Central memory CD8-positive, alpha-beta T cell (primary cell): ENCODE measurements around the gene CROT.

ENCODE experiments used
- ATAC-seq: fragments of 150-1000 bp; cut with Tn5 transposase; replicated peaks from 2 replicates; pipeline ENCODE4 v1.10.0; 2022; ENCODE audit warnings: mild to moderate bottlenecking, moderate FRiP score, moderate number of reproducible peaks; ENCODE audit not compliant: poor library complexity, severe bottlenecking; ENCODE audit errors: extremely low read depth
- DNase-seq, 2 donors: peaks; one replicate each; pipeline ENCODE4 v3.0.0; 2021; ENCODE audit warnings: low spot score in 2 of 2
- H3K27ac Mint-ChIP-seq: one replicate; pipeline ENCODE4 v1.8.0; 2022; ENCODE audit warnings: low read depth, mild to moderate bottlenecking, moderate library complexity, mixed read lengths
- H3K27me3 Mint-ChIP-seq: one replicate; pipeline ENCODE4 v1.8.0; 2022; ENCODE audit warnings: mixed read lengths
- H3K36me3 Mint-ChIP-seq: one replicate; pipeline ENCODE4 v1.8.0; 2022; ENCODE audit warnings: mild to moderate bottlenecking, moderate library complexity, mixed read lengths; ENCODE audit not compliant: insufficient read depth
- H3K4me1 Mint-ChIP-seq: one replicate; pipeline ENCODE4 v1.8.0; 2022; ENCODE audit warnings: mixed read lengths
- H3K4me3 Mint-ChIP-seq: one replicate; pipeline ENCODE4 v1.8.0; 2022; ENCODE audit warnings: mild to moderate bottlenecking, moderate library complexity, mixed read lengths
- H3K9me3 Mint-ChIP-seq: one replicate; pipeline ENCODE4 v1.8.0; 2022; ENCODE audit warnings: mixed read lengths

Gene CROT

GRCh38 chr7:87328281-87328680, 17.2 kb upstream of the CROT start:
- Mint-ChIP-seq H3K4me3 (no peak overlapping the region), H3K27me3 (no peaks in the 10 kb centered on the region), H3K4me1 (no peaks in the 10 kb centered on the region), H3K27ac (no peak overlapping the region), H3K9me3 (peaks cover 22% of the 10 kb centered on the region), H3K36me3 (no peaks in the 10 kb centered on the region)
- no peak for ATAC-seq
- DNase-seq: no peak

GRCh38 chr7:87330316-87330715, 15.1 kb upstream of the CROT start:
- Mint-ChIP-seq H3K4me1 (no peaks in the 10 kb centered on the region), H3K36me3 (no peaks in the 10 kb centered on the region), H3K9me3 (peaks cover 22% of the 10 kb centered on the region), H3K27me3 (no peaks in the 10 kb centered on the region), H3K27ac (no peak overlapping the region), H3K4me3 (no peak overlapping the region)
- ATAC-seq: no peak
- no peak for DNase-seq

GRCh38 chr7:87330942-87331341, 14.5 kb upstream of the CROT start:
- Mint-ChIP-seq H3K9me3 (peaks cover 22% of the 10 kb centered on the region), H3K4me3 (no peak overlapping the region), H3K4me1 (no peaks in the 10 kb centered on the region), H3K27me3 (no peaks in the 10 kb centered on the region), H3K36me3 (no peaks in the 10 kb centered on the region), H3K27ac (no peak overlapping the region)
- DNase-seq (no peak), ATAC-seq (no peak)

- ATAC-seq: no peak
Measured at GRCh38 chr7:87331687-87332252, 13.7 kb upstream of the CROT start.

GRCh38 chr7:87332321-87332720, 13.1 kb upstream of the CROT start:
- no peak for DNase-seq
- H3K36me3 Mint-ChIP-seq: no peaks in the 10 kb centered on the region

More at GRCh38 chr7:87331687-87332252, 13.7 kb upstream of the CROT start:
- Mint-ChIP-seq H3K27ac (no peak overlapping the region), H3K4me3 (no peak overlapping the region), H3K27me3 (no peaks in the 10 kb centered on the region), H3K36me3 (no peaks in the 10 kb centered on the region), H3K4me1 (no peaks in the 10 kb centered on the region), H3K9me3 (peaks cover 22% of the 10 kb centered on the region)
- DNase-seq: no peak

GRCh38 chr7:87336136-87336535, 9.3 kb upstream of the CROT start:
- no peak for DNase-seq
- Mint-ChIP-seq H3K27me3 (no peaks in the 10 kb centered on the region), H3K4me3 (no peak overlapping the region), H3K36me3 (peaks cover 1% of the 10 kb centered on the region), H3K27ac (no peak overlapping the region), H3K4me1 (peaks cover 2% of the 10 kb centered on the region), H3K9me3 (no peaks in the 10 kb centered on the region)
- ATAC-seq: no peak

More at GRCh38 chr7:87332321-87332720, 13.1 kb upstream of the CROT start:
- Mint-ChIP-seq H3K27ac (no peak overlapping the region), H3K4me1 (no peaks in the 10 kb centered on the region), H3K27me3 (no peaks in the 10 kb centered on the region), H3K9me3 (peaks cover 17% of the 10 kb centered on the region), H3K4me3 (no peak overlapping the region)
- ATAC-seq: no peak

GRCh38 chr7:87337331-87337730, 8.1 kb upstream of the CROT start:
- no peak for DNase-seq
- no peak for ATAC-seq
- Mint-ChIP-seq H3K36me3 (peaks cover 5% of the 10 kb centered on the region), H3K27ac (no peak overlapping the region), H3K9me3 (no peaks in the 10 kb centered on the region), H3K4me1 (peaks cover 7% of the 10 kb centered on the region), H3K4me3 (no peak overlapping the region), H3K27me3 (no peaks in the 10 kb centered on the region)

GRCh38 chr7:87339373-87339897, 6.0 kb upstream of the CROT start:
- H3K4me3 Mint-ChIP-seq: no peak overlapping the region

GRCh38 chr7:87341441-87341840, 4.0 kb upstream of the CROT start:
- no peak overlapping the region for H3K4me3 Mint-ChIP-seq
- H3K27ac Mint-ChIP-seq: no peak overlapping the region
- no peaks in the 10 kb centered on the region for H3K9me3 Mint-ChIP-seq
- DNase-seq (no peak), ATAC-seq (no peak)
- H3K36me3 Mint-ChIP-seq: peaks cover 7% of the 10 kb centered on the region
- peaks cover 28% of the 10 kb centered on the region for H3K4me1 Mint-ChIP-seq
- H3K27me3 Mint-ChIP-seq: no peaks in the 10 kb centered on the region

More at GRCh38 chr7:87339373-87339897, 6.0 kb upstream of the CROT start:
- Mint-ChIP-seq H3K27me3 (no peaks in the 10 kb centered on the region), H3K4me1 (peaks cover 14% of the 10 kb centered on the region), H3K9me3 (no peaks in the 10 kb centered on the region), H3K36me3 (peaks cover 5% of the 10 kb centered on the region), H3K27ac (no peak overlapping the region)
- no peak for DNase-seq
- no peak for ATAC-seq

GRCh38 chr7:87342231-87342630, 3.2 kb upstream of the CROT start:
- H3K4me1 Mint-ChIP-seq: peaks cover 33% of the 10 kb centered on the region
- H3K4me3 Mint-ChIP-seq: no peak overlapping the region
- DNase-seq: no peak
- peaks cover 7% of the 10 kb centered on the region for H3K36me3 Mint-ChIP-seq
- no peaks in the 10 kb centered on the region for H3K9me3 Mint-ChIP-seq
- no peak overlapping the region for H3K27ac Mint-ChIP-seq
- ATAC-seq: no peak
- H3K27me3 Mint-ChIP-seq: no peaks in the 10 kb centered on the region

GRCh38 chr7:87344446-87344845, 1.0 kb upstream of the CROT start:
- Mint-ChIP-seq H3K27ac (peak overlapping the region; percentile 92), H3K36me3 (peaks cover 8% of the 10 kb centered on the region), H3K4me3 (peak overlapping the region; percentile 90), H3K9me3 (no peaks in the 10 kb centered on the region), H3K4me1 (peaks cover 39% of the 10 kb centered on the region), H3K27me3 (no peaks in the 10 kb centered on the region)
- DNase-seq (no peak), ATAC-seq (no peak)

GRCh38 chr7:87345962-87346371, 503 bp downstream of the CROT start:
- no peak for DNase-seq
- H3K4me3 Mint-ChIP-seq: peak overlapping the region; percentile 90
- H3K27ac Mint-ChIP-seq: peak overlapping the region; percentile 92
- H3K9me3 Mint-ChIP-seq: no peaks in the 10 kb centered on the region
- peak; percentile 3 for ATAC-seq
- H3K27me3 Mint-ChIP-seq: no peaks in the 10 kb centered on the region
- H3K4me1 Mint-ChIP-seq: peaks cover 39% of the 10 kb centered on the region
- peaks cover 17% of the 10 kb centered on the region for H3K36me3 Mint-ChIP-seq

- H3K36me3 Mint-ChIP-seq: peaks cover 14% of the 10 kb centered on the region
- H3K9me3 Mint-ChIP-seq: no peaks in the 10 kb centered on the region
- H3K4me3 Mint-ChIP-seq: peak overlapping the region; percentile 90
- ATAC-seq (no peak), DNase-seq (no peak)
- peaks cover 33% of the 10 kb centered on the region for H3K4me1 Mint-ChIP-seq
- no peaks in the 10 kb centered on the region for H3K27me3 Mint-ChIP-seq
- no peak overlapping the region for H3K27ac Mint-ChIP-seq
Measured at GRCh38 chr7:87347207-87347606, 1.7 kb downstream of the CROT start.
